NOMO-1 (cell line): ENCODE measurements around the gene CNPY1.
"Not testable (repeated sequence)": the region's sequence is repeated elsewhere in the genome, so short reads cannot be mapped to it uniquely, and the experiment has no call there.

Source experiments
- DNase-seq, 2 experiments: peaks; one replicate each; lab custom pipeline; 2025; ENCODE audit not compliant: unreplicated experiment in 2 of 2; lab: John Stamatoyannopoulos, UW

CNPY1 gene

DNA sequence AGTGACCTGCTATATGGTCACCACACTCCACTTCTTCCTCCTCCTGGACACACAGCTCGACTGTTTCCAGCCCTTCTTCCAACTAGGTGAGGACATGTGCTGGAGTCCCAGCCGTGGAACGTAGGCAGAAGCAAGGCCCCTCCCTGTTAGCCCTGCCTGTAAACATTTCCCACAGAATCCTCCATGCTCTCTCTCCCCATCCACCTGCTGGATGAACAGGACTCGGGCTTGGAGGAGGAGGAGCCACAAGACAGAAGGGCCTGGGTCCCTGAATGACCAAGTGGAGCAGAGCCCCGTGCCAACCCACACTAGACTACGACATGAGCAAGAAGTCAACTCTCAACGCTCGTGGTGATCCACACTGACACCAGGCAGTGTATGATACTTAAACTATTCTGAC, 9.9 kb downstream of the CNPY1 start:
- no peak for DNase-seq

DNA sequence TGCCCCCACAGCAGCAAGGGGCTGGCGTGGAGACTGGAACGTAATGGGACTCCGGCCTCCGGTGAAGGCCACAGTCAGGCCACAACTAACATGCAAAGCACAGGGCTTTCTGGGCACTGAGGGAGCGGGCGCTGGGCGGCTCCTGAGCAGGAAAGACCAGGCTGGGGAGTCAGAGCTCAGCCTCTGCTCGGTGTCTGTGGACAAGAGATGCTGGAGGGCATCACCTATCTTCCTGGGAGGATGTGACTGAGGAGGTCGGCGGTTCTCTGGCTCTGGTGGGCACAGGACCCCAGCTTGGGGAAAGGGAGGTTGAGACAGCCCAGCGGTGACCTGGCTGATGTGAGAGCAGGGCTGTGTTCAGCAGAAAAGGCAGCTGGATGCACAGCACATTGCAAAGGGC, 11.7 kb downstream of the CNPY1 start:
- DNase-seq: no peak

DNA sequence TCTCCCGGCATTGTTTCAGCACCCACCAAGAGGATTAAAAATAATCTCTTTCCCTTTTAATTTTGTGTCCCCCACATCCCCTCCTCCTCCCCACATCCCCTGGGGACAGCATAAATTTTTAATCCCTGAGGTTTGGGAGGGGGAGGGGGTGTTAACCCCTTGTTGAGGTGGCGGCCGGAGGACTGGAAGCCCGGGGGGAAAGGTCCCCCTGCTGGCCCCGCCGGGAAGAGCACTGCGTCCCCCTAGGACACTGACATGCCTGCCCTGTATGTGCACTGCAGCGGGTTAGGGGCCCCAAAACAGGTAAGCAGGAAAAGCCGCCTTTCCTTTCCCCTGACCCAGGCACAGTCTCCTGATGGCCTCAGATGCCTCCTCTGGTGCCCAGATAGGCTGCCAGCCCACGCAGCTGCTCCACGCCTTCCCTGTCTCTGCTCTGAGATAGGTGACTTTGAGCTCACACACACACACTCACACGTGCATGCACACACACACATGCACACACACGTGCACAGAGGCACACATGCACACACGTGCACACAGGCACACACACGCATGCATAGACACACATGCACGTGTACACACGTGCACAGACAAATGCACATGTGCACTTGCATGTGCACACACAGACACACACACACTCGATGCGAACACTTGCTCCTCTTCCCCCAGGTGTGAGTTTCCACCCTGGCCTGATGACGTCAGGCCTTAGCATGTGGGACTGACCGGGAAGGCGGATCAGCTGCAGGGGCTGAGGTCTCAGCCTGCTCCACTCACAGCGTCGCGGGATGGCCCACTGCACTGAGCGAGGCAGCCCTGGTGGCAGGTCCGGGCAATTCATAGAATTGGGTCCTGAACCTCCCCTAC, 12.3 kb downstream of the CNPY1 start:
- no peak for DNase-seq

DNA sequence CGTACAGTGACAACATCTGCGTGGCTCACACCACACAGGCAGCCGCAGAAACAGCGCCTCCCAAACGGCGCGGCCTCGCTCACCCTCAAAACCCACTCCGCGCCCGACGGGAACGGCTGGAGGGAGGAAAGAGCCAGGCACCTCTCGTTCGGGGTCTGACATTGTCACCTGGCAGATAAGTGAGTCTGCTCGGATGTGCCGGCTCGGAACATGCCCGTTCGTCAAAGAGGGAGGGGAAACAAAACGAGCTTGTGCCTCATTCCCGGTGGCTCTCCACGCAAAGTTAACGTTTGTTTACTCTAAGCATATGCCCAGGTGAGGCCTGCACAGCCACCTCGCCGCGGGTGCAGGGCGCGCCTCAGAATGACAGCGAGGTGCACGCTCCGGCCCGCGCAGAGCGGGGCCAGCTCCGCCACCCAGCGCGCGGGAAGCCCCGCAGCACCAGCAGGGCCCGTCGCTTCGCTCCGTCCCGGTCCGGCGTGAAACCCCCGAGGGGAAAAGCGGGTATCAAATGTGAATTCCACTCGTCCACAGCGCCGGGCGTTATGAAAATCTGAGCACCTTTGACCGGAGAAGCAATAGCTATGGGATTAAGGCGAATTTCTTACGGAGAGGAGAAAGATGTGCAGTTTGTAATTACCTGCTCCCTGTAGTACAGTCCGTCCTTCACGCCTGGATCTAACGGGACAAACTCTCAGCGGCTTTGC, 13.1 kb downstream of the CNPY1 start:
- DNase-seq: no peak

DNA sequence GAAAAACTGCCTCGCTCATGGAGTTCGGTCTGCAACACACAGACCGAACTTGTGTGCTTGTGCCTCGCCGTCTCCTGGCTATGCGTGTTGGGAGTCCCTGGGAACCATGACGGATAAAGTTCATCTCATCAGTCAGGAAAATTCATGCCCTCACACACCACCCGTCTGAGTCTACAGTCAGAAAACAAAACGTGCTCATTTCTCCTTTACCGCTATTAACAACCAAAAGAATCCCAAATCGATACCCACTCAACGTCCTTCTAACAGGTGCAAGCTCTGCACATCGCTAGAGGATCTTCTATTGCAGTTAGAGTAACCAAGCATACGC, 13.6 kb downstream of the CNPY1 start:
- DNase-seq: no peak

DNA sequence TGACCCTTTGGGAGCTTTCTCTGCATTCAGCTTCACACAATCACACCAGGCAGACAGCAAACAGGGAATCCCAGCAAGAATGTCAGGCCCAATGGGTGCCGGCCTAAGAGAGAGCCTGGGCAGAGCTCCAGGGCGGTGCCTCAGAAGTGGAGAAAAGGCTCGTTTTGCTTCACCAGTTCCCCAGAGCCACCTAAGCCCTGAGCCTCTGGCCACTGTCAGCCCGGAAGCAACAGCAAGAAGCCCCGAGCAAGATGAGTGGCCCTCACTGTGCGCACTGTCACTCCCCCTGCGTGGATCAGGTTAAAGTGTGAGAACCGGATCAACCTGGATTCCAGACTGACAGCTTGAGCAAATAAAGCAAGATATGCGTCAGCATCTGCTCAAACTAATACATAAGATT, 14.7 kb downstream of the CNPY1 start:
- DNase-seq: no peak

DNA sequence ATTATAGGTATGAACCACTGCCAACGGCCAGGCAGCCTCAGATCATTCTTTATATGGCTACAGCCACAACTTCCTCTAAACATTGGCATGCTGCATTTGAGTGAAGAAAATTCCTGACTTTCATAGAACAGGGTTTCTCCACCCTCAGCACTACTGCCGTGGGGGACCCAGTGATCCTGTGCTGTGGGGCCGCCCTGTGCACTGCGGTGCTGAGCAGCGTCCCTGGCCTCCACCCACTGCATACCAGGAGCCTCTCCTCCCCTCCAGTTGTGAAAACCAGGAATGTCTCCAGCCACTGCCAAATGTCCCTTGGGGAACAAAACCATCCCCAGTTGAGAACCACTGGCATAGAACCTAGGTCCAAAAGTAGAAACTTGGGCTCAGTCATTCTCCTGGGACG, 15.8 kb downstream of the CNPY1 start:
- no peak for DNase-seq

DNA sequence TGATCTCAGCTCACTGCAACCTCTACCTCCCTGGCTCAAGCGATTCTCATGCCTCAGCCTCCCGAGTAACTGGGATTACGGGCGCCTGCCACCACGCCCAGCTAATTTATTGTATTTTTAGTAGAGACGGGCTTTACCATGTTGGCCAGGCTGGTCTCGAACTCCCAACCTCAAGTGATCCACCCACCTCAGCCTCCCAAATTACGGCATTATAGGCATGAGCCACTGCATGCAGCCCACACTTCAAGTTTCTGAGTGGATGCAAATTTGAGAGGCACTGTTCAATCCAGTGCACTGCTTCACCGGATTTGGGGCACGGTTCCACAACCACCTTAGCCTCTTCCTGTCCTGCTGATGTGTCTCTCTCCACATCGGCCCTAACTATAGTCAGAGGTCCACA, 16.5 kb downstream of the CNPY1 start:
- DNase-seq: no peak

DNA sequence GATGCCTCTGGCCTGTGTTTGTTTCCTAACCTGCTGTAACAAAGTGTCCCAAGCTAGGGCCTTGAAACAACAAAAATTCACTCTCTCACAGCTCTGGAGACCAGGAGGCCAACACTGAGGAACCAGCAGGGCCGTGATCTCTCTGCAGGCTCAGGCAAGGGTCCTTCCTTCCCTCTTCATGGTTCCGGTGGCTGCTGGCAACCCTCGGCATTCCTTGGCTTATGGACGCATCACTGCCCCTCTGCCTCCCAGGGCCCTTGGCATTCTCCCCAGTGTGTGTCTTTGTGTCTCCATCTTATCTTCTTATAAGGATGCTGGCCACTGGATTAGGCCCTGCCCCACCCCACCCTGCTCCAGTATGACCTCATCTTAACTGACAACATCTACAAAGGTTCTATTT, 17.0 kb downstream of the CNPY1 start:
- DNase-seq: no peak

DNA sequence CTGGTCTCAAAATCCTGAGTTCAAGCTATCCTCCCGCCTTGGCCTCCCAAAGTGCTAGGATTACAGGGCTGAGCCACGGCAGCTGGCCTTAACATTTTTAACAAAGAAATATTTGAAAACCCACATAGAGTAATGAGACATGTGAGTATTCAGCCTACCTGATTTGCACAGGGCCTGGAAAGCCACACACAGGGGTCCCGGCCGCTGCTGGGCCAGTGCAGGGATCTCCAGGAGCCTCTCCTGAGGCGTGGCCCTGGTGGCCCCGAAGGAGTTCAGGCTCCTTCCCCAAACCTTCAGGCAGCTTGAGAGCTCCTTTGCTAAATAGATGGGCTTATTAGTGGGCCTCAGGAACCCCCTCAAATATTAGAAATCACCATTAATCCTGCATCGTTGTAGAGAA, 18.7 kb downstream of the CNPY1 start:
- DNase-seq: no peak

DNA sequence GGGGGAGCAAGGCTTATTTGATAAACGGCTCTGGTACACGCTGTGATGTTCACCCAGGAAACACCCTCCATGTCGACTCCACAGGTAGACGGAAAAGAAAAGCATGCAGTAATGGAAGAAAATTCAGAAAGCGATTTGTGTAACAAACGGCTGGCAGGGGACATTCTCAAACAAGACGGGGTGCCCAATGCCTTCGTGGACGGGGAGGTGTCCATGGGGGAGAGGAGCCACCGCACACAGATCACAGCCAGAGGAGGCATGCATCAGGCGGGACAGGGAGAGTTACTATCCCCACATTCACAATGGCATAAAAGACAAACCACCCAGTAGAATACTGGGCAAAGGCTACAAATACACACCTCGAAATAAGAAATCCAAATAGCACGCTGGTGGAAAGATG, 20.1 kb downstream of the CNPY1 start:
- DNase-seq: no peak

DNA sequence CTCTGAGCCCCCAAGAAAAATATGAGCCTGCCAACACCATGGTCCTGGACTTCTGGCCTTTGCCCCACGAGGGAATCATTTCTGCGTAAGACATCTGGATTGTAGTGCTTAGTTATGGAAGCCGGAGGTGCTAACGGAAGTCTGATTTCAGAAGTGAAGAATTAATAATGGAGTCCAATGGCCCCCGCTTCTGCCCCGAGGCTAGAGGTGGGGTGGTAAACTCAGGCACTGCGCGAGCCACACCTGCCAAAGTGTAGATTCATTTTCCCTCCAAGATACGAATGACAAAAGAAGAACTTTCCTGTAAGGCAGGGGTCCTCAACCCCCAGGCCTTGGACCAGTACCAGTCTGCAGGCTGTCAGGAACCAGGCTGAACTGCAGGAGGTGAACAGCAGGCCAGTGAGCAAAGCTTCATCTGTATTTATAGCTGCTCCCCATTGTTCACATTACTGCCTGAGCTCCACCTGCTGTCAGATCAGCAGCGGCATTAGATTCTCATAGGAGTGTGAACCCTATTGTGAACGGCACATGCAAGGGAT, 22.3 kb downstream of the CNPY1 start:
- DNase-seq: no peak

DNA sequence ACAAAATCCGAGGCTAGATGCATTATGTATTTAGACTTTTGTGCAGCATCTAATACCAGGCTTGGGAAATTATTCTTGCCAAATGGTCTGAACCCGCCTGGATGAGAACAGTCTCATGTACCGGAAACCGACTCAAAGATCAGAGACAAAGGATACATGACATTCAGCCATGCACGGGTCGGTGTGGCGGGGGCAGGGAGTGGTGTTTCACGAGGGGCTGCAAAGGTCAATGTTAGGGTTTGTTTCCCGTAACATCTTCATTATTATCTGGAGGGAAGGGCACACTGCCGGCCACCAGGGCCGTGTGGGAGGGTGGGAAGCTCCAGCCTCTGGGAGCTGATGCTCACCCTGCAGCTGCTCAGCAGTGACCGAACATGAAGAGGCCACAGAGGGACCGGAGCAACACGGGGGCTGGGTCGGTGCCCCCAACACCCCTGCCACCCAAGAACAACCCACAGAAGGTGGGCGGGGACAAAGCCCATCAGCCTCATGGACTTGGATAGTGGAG, 23.1 kb downstream of the CNPY1 start:
- no peak for DNase-seq

DNA sequence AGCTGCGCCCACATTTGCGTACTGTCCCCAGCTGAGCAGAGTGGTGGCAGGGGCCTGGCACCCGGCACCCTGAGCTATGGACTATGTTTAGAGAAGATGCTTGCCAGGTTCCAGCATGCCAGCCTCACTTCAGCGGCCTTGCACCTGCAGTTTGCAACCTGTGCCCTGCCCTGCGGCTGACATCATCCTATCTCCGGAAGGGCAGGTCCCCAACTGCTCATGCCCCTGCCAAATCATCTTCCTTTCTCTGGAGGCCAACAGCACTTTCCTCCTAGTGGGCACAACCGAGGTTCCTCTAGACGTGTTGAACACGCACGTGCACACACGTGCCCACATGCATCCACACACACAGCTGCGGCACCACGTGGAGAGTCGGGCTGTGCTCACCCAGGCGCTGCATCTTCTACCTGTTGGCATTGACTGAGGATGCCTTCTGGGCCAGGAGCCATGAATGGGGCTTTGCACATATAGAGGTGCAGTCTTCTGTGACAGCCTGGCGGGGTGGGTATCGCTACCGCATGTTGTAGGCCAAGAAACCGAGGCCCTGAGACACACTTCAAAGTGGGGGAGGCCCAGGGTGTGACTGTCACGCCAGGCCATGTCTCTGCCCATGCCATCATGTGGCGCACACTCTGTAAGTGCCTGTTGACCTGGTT, 24.5 kb downstream of the CNPY1 start:
- no peak for DNase-seq

DNA sequence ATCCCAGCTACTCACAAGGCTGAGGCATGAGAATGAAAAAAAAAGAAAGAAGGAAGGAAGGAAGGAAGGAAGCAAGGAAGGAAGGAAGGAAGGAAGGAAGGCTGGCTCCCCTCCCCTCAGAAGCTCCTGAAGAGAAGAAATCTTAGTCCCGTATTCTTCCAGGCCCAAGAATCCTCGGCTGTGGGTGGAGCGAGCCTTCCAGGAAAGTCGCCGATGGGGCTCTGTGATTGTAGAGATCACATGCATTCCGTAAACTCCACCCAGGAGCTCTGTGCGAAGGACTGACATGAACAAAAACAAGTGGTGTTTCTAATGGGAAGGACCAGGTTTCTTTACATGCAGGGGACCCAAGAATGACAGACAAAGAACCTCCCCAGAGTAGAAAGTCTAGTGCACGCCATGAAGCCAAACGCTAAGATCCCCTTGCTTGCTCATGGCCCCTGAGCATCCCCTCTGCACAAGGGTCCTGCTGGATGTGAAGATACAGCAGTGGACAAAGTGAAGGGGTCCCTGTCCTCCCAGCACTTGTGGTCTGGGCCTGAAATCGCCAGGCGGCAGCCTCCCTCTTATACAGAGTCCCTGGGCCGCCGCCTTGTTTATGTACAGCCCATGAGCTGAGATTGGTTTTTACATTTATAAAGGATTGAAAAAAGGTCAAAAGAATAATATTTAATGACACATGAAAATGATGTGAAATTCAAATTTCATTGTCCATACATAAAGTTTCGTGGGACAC, 25.2 kb downstream of the CNPY1 start:
- DNase-seq: no peak

DNA sequence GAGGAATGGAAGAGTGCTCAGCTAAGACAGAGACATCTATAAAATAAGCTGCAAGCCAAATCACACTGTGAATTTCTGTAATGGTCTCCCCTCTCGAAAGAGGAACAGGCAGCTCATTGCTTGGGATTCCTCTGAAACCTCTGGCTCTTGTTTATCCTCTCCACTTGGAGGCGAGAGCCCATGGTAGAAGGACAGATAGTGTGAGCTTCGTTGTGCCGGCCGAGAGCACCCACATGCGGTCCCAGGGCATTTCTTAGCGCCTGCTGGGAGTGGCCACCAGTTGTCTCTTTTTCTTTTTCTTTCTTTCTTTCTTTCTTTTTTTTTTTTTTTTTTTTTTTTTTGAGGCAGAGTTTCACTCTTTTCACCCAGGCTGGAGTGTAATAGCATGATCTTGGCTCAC, 26.2 kb downstream of the CNPY1 start:
- DNase-seq: no peak

DNA sequence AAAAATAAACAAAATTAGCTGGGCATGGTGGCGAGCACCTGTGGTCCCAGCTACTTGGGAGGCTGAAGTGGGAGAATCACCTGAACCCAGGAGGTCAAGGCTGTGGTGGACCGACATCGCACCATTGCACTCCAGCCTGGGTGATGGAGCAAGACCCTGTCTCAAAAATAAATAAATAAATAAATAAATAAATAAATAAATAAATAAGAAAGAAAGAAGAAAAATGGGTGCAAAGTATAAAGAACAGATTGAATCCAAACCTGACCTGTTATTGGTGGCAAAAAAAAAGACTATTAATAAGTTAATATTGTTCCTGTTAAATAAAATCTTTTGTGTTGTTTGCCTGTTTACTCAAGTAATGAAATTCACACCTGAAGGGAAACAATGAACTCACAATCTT, 27.0 kb downstream of the CNPY1 start:
- DNase-seq: not testable (repeated sequence)

DNA sequence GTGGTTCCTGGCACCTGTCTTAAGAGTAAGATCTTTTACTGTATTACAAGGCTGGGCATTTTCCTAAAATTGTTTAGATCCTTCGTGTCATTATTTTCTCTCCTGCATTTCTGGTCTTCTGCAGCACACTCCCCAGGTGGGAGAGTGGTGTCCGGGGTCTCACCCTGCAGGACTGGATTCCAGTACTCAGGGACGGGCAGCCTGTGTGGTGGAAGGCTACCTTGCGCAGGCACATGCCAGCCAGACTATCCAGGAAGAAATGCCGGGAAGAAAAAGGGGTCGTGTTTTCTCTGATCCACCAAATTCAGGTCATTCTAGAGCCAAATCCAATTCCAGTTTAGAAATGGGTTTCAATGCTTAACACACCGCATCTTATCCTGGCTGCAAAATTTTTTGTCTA, 27.7 kb downstream of the CNPY1 start:
- no peak for DNase-seq

DNA sequence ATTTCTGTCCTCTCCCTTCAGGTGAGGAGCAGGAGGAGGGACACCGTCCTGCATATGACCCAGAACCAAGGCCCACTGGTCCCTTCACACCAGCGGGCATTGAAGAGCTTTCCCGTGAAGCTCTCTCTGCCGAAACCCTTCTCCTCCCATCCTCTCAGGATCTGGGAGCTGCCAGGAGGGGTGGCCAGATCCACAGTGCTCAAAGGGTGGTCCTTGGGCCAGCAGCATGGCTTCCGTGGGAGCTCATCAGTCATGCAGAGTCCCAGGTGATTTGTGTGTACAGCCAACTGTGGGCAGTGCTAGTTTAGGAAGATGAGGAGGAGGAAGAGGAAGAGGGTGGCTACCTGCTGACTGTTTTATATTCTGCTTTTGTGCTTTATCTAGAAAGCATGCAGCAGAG, 28.4 kb downstream of the CNPY1 start:
- DNase-seq: no peak

DNA sequence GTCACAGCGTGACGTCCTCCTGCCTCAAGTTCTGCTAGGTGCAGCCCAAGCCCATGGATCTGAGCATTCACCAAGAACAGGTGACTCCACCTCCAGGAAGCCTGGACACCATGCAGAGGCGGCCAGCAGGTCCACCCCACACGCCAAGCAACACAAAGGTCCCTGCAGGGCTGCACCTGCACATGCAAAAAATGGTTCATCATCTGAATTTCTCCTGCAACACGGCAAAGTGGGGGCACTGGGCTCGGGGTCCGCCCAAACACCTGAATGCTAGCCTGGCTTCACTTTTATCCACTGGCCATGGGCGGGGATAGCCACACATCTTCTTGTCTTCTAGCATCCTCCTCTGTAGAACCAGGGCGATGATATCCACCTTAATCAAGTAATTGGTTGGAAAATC, 28.9 kb downstream of the CNPY1 start:
- no peak for DNase-seq

DNA sequence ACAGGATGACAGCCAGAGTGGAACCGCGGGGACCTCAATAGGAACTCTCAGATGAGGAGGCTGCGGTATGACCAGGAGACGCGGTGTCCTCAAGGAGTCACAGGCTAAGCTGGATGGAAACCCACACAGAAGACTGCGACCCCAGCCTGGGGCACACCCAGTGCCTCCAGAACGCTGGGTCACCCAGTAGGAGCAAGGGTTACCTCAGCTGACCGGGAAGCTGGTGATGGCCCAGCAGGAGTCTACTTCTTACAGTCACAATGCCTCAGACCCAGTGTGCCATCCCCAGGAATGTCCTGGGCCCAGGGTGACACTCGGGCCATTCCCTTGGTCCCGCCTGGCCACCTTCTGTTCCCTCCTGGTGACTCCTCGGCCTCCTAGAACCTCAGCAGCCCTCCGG, 29.9 kb downstream of the CNPY1 start:
- no peak for DNase-seq
